Thyroid gland (tissue), 4 donors: ENCODE results near the gene OR2M2. TPM values are rescaled to one million over a fixed set of nuclear protein-coding genes. Genes with fewer than 3 reads are reported as not detected.

Source experiments
- DNase-seq, 2 donors: peaks; one replicate each; pipeline ENCODE4 v3.0.0-alpha.2; 2019
- H3K27ac ChIP-seq, 3 donors: fragments of 200-600 bp; sonication (generic); 1 replicate in 2 of 3; 2 replicates in 1 of 3; pipeline ENCODE4 v1.5.1; 2016 to 2019; ENCODE audit warnings: mild to moderate bottlenecking in 1 of 3, moderate library complexity in 1 of 3
- H3K27me3 ChIP-seq: fragments of 200-600 bp; sonication (generic); one replicate; pipeline ENCODE4 v1.5.1; 2019
- H3K36me3 ChIP-seq, 2 donors: fragments of 200-600 bp; sonication (generic); one replicate each; pipeline ENCODE4 v1.5.1; 2016 to 2019
- H3K4me1 ChIP-seq, 2 donors: fragments of 200-600 bp; sonication (generic); one replicate each; pipeline ENCODE4 v1.5.1; 2017 to 2019
- H3K4me3 ChIP-seq, 3 donors: fragments of 200-600 bp; sonication (generic); replicated peaks in 1 of 3; 1 replicate in 2 of 3; 2 replicates in 1 of 3; pipeline ENCODE4 v1.5.1; 2016; ENCODE audit warnings: mild to moderate bottlenecking in 1 of 3
- H3K9me3 ChIP-seq: fragments of 200-600 bp; sonication (generic); one replicate; pipeline ENCODE4 v1.5.1; 2017
- CTCF ChIP-seq, 6 experiments: fragments of 200-600 bp in 3 of 6; fragments of 450-650 bp in 3 of 6; sonication (generic) in 3 of 6; IDR thresholded peaks; one replicate each; pipeline ENCODE4 v1.5.1; 2016 to 2019; ENCODE audit warnings: antibody characterized with exemption in 6 of 6, mild to moderate bottlenecking in 2 of 6, inconsistent platforms in 1 of 6, moderate library complexity in 1 of 6
- POLR2A ChIP-seq, 2 donors: fragments of 450-650 bp; IDR thresholded peaks; one replicate each; pipeline ENCODE4 v1.6.1; 2017; ENCODE audit warnings: antibody characterized with exemption in 2 of 2, mild to moderate bottlenecking in 2 of 2, moderate library complexity in 1 of 2
- WGBS, 2 donors: methylation state at CpG; one replicate each; pipeline ENCODE4 v1.1.5; 2017; 5-methylcytosine and 5-hydroxymethylcytosine counted together
- intact Hi-C: fragments of 100-400 bp; cut with DNase I; formaldehyde crosslinking; loops from one replicate; pipeline ENCODE4 v1.15.1; 2023
- total RNA-seq, 4 donors: library from RNA; depleted of rRNA; stranded (reverse); fragments of >200 nt; gene quantifications; one replicate each; pipeline ENCODE4 v1.2.3, GENCODE V29; 2016

The OR2M2 gene
- total RNA-seq, 4 donors from 2014 or later = not detected

- TF ChIP-seq POLR2A (IDR thresholded peaks at IDR 0.05) (no peak), CTCF (IDR thresholded peaks at IDR 0.05) (no peak)
- Histone ChIP-seq H3K36me3 (no peaks in the 10 kb centered on the region), H3K4me3 (no peak within 1 kb of the TSS), H3K9me3 (no peaks in the 10 kb centered on the region), H3K4me1 (no peaks in the 10 kb centered on the region), H3K27ac (no peak within 1 kb of the TSS), H3K27me3 (no peaks in the 10 kb centered on the region)
- DNase-seq = no peak
- 57 to 61% methylated on average over 4 of the region's 4 CpGs for WGBS, 2 donors
- intact Hi-C loops = no loop called here
Measured at GRCh38 chr1:248196965-248197364, 22.3 kb downstream of the OR2M2 start, which contains the start of gene OR2M3. OR2M3 (plus strand) TSS chr1:248197265; CDS start chr1:248203068, 5,803 bp downstream.

- DNase-seq = no peak
- no peak for TF ChIP-seq CTCF (IDR thresholded peaks at IDR 0.05)
- Histone ChIP-seq H3K27me3 (no peaks in the 10 kb centered on the region), H3K4me3 (no peak overlapping the region), H3K36me3 (no peaks in the 10 kb centered on the region), H3K4me1 (no peaks in the 10 kb centered on the region), H3K9me3 (no peaks in the 10 kb centered on the region), H3K27ac (no peak overlapping the region)
- WGBS, 2 donors = 98 to 99% methylated on average over 1 of the region's 1 CpG
- intact Hi-C loops = no loop called here
Measured at GRCh38 chr1:248215880-248216279, 41.3 kb downstream of the OR2M2 start.

DNA sequence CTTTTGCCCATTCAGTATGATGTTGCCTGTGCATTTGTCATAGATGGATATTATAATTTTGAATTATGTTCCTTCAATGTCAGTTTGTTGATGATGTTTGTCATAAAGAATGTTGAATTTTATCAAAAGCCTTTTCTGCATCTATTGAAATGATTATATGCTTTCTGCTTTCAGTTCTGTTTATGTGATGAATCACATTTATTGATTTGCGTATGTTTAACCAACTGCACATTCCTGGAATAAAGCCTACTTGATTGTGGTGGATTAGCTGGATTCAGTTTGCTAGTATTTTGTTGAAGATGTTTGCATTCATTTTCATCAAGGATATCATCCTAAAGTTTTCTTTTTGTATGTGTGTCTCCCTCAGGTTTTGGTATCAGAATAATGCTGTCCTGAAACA lies 50.9 kb downstream of the OR2M2 start:
- Histone ChIP-seq H3K4me1 (no peaks in the 10 kb centered on the region), H3K4me3 (no peak overlapping the region), H3K27me3 (no peaks in the 10 kb centered on the region), H3K27ac (no peak overlapping the region), H3K9me3 (no peaks in the 10 kb centered on the region), H3K36me3 (no peaks in the 10 kb centered on the region)
- intact Hi-C loops = no loop called here
- DNase-seq = no peak
- TF ChIP-seq POLR2A (IDR thresholded peaks at IDR 0.05) = no peak
- no peak for TF ChIP-seq CTCF (IDR thresholded peaks at IDR 0.05)
- 90 to 91% methylated on average over 1 of the region's 1 CpG for WGBS, 2 donors

DNA sequence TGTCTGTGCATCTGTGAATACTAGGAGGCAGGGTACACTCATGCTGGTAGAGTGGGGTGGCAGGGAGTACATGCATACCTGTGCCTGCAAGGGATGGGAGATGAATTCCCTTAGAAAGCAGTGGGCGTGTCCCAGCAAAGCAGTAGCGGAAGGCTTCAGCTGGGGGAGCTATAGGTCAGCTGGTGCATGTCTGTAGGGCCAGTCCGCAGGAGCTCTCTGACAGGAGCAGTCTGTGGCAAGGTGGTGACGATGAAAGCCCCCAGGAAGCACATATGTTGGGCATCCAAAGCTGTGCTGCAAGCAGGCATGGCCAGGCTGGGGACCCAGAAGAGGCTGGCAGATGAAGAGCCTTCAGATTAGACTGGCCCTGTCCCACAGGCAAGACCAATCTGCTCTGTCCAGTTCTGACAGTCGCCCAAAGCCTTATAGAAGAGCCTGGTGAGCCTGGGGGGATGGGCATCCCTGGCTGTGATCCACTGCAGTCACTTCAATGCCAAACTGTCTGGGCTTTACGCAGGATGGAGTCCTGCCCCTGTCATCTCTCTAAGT lies 54.8 kb downstream of the OR2M2 start:
- TF ChIP-seq CTCF (IDR thresholded peaks at IDR 0.05) (no peak), POLR2A (IDR thresholded peaks at IDR 0.05) (no peak)
- H3K4me3 ChIP-seq = no peak overlapping the region
- no peaks in the 10 kb centered on the region for H3K9me3 ChIP-seq
- WGBS, 2 donors = 46 to 70% methylated on average over 6 of the region's 6 CpGs
- no peak for DNase-seq
- H3K27ac ChIP-seq = no peak overlapping the region
- no peaks in the 10 kb centered on the region for H3K4me1 ChIP-seq
- intact Hi-C loops = no loop called here
- H3K27me3 ChIP-seq = no peaks in the 10 kb centered on the region
- H3K36me3 ChIP-seq = no peaks in the 10 kb centered on the region

Other genes with a start within 250 kb of the OR2M2 start
- gene OR2AJ1, start 249.9 kb upstream of the OR2M2 start, total RNA-seq = under 1 TPM in 2 of 4 donors, not detected in 2; 0.33 to 0.63 TPM
- 1 to 10 TPM in 1 of 4 donors, under 1 TPM in 1, not detected in 2; 0.68 to 1.0 TPM for gene OR2L8, start 226.0 kb upstream of the OR2M2 start, total RNA-seq
- gene OR2AK2, start 209.6 kb upstream of the OR2M2 start, total RNA-seq = under 1 TPM in 2 of 4 donors, not detected in 2; 0.63 to 0.67 TPM
- gene OR2L5, start 161.2 kb upstream of the OR2M2 start, total RNA-seq = not detected
- under 1 TPM in 2 of 4 donors, not detected in 2; 0.27 to 0.34 TPM for gene OR2L2, start 144.8 kb upstream of the OR2M2 start, total RNA-seq
- under 1 TPM in 2 of 4 donors, not detected in 2; 0.13 to 0.42 TPM for gene OR2L3, start 128.0 kb upstream of the OR2M2 start, total RNA-seq
- under 1 TPM in 1 of 4 donors, not detected in 3; 0.38 TPM for gene OR2L13, start 79.6 kb upstream of the OR2M2 start, total RNA-seq
- not detected for gene OR2M5, start 29.7 kb upstream of the OR2M2 start, total RNA-seq
- not detected for gene OR2M3, start 22.4 kb downstream of the OR2M2 start, total RNA-seq
- not detected for gene OR2M4, start 56.6 kb downstream of the OR2M2 start, total RNA-seq
- gene OR2T33, start 103.2 kb downstream of the OR2M2 start, total RNA-seq = 1 to 10 TPM in 2 of 4 donors, under 1 TPM in 1, not detected in 1; 0.75 to 1.8 (median 1.4) TPM
- gene OR2T12, start 128.6 kb downstream of the OR2M2 start, total RNA-seq = not detected
- not detected for gene OR2M7, start 149.7 kb downstream of the OR2M2 start, total RNA-seq
- not detected for gene OR14C36, start 174.0 kb downstream of the OR2M2 start, total RNA-seq
- gene OR2T4, start 186.8 kb downstream of the OR2M2 start, total RNA-seq = not detected
- not detected for gene OR2T6, start 200.9 kb downstream of the OR2M2 start, total RNA-seq
- not detected for gene OR2T1, start 228.2 kb downstream of the OR2M2 start, total RNA-seq